HG03045 (cell line): ENCODE data around the gene LIFR.

ENCODE experiments used
- ATAC-seq: cut with Tn5 transposase; IDR thresholded peaks from one replicate; pipeline ENCODE4 v1.9.1; 2021; ENCODE audit warnings: mild to moderate bottlenecking, moderate library complexity; ENCODE audit not compliant: unreplicated experiment

The LIFR gene

DNA sequence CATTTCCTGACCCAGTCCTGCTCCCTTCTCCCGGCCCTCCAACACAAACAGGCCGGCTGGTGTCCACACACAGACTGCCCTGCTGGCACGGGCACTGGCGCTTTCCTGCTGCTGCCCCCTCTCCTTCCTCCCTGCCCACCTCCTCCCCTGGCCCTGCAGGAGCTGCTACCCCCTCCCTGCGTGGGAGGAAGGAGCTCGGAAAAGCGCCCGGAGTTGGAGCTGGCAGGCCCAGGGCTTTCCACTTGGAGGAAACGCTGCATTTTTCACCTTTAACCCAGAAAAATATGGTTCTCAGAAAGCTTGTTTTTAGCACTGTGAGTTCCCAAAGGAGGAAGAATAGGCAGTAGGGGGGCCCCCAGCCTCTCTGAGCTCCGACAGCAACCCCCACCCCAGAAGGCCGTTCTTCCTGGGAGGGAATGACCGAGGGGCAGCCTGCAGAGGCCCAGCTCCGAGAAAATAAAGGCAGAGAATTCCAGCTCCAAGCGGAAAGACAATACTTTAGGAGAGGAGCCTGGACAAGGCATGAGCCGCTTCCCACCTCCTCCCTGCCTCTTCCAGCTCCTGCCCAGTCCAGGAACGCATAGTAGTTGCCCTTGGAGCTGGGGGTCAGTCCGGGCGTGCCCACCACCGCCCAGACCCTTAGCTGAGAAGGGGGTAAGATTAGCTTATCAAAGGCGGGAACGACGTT, 88.9 kb downstream of the LIFR start:
- no peak for ATAC-seq

DNA sequence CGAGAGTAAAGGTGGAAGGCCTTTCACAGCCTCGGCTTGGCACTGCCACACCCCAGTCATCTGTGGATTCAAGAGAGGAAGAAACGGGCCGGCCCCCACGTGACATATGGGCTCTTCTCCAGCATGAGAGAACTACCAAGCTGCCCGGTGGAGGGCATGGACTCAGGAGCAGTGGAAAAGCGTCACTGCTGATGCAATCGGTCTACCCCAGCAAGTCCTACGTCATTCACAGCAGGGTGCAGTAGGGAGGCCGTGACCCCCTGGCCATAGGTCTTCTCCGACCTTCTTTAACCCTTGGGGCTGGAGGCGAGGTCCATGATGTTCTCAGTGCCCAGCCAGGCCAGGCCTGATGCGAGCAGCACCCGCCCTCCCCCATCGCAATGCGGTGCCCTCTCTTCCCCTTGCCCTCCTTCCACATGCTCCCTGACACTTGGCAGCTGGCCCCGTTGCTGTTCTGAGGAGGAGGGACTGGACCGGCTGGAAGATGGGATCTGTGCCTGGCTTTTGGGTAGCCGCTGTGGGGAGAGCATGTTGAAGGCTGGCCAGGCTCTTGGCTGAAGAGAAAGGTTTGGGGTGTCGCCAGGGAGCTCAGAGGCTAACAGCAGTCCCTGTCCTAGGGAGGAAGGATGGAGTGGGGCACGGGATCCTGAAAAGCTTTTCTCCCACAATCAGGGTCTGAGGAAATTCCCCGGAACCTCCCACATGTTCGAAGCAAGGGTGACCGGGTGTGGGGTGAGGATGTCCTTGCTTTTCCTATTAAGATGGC, 89.8 kb downstream of the LIFR start:
- no peak for ATAC-seq

GRCh38 chr5:38465702-38466423, 90.6 kb downstream of the LIFR start:
- ATAC-seq, result no peak

GRCh38 chr5:38465061-38465460, 91.4 kb downstream of the LIFR start:
- ATAC-seq, result no peak

- no peak for ATAC-seq
Measured at GRCh38 chr5:38463634-38464521, 92.6 kb downstream of the LIFR start.

GRCh38 chr5:38462976-38463633, 93.3 kb downstream of the LIFR start:
- no peak for ATAC-seq

DNA sequence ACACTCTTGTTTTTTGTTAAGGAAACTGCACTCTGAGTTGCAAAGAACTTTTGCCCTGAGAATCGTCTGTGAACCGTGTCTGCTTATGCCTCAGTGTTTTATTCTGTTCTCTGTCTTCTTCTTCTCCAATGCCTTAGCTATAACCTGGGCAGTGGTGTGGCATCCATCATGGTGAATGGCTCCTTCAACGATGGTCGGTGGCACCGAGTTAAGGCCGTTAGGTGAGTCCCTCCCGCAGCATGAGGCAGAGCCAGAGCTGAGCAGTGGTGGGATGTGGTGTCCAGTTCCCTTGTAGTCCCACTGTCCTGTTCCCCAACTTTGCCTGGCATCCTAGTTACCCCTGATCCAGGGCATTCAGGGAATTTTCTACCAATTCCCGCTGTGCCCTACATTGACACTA, 98.3 kb downstream of the LIFR start:
- ATAC-seq, result no peak

- no peak for ATAC-seq
Measured at GRCh38 chr5:38456657-38457399, 99.6 kb downstream of the LIFR start.

DNA sequence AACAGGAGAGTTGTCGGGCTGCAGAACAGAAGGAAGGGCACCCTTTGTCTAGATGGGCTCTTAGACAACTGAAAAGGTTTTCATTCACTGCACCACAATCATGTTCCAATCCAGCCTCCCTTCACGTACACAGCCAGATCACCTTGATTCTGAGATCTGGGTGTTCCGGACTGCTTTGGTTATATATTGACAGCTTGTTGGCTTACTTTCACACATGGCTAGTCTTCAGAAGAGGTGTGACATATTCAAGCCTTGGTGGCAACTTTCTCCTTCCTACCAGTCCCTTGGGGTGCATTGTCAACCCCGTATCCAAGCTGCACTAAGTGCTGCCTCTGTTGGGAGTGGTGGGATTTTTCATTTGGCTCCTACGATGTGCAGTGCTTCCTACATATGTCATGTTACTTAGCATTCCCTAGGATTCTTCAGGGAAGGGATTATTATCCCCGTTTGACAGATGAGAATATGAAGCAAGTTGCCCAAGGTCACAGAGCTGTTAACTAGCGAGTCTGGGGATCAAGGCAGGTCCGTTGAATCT, 100.6 kb downstream of the LIFR start:
- no peak for ATAC-seq

DNA sequence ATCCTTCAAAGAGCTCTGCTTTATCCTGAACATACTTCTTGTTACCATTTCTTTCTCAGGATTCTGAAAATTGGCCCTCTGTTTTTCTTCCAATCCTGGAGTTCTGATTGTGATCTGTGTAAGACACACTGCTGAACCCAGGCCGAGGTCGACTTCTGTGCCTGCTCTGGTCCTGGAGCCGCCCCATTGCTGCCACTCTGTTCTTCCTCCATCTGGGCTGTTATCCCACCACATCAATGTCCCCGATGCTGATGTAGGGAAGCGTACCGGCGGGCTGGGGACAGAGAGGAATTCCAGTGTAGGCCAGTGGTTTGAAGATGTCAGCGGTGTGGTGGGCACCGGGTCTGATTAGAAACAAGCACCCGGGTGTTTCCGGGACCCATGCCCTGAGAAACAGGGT, 102.5 kb downstream of the LIFR start:
- ATAC-seq, result no peak

- ATAC-seq, result peak; percentile 97
Measured at GRCh38 chr5:38453506-38453905, 102.9 kb downstream of the LIFR start.

DNA sequence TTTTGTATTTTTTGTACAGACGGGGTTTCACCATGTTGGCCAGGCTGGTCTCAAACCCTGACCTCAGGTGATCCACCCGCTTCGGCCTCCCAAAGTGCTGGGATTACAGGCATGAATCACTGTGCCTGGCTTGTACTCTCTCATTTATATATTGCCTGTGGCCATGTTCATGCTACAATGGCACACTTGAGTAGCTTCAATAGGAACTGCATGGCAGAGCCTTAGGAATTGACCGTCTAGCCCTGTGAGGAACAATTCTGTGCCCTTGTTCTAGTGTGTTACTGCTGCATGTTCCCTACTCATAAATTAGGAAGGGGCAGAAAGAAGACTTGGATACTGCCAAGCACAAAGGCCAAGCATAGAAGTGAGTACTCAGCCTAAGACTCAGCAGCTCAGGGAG, 104.2 kb downstream of the LIFR start:
- no peak for ATAC-seq

- no peak for ATAC-seq
Measured at GRCh38 chr5:38451074-38451725, 105.2 kb downstream of the LIFR start.

DNA sequence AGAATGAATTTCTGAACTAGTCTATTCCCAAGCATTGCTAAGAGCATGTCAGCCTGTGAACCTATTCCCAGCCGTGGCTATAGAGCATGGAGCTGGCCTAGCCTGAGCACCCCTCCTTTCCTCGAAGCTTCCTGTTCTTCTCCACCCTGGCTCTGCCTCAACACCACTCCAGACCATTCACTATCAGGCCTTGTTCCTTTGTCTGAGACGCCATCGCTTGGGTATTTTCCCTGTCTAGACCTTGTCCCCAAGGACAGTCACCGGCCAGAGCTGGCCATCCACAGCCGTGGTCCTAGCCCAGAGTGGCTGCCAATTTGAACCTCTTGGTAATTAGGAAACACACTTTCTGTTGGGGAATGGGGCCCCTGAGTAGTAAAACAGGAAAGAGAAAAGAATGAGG, 105.8 kb downstream of the LIFR start:
- no peak for ATAC-seq

DNA sequence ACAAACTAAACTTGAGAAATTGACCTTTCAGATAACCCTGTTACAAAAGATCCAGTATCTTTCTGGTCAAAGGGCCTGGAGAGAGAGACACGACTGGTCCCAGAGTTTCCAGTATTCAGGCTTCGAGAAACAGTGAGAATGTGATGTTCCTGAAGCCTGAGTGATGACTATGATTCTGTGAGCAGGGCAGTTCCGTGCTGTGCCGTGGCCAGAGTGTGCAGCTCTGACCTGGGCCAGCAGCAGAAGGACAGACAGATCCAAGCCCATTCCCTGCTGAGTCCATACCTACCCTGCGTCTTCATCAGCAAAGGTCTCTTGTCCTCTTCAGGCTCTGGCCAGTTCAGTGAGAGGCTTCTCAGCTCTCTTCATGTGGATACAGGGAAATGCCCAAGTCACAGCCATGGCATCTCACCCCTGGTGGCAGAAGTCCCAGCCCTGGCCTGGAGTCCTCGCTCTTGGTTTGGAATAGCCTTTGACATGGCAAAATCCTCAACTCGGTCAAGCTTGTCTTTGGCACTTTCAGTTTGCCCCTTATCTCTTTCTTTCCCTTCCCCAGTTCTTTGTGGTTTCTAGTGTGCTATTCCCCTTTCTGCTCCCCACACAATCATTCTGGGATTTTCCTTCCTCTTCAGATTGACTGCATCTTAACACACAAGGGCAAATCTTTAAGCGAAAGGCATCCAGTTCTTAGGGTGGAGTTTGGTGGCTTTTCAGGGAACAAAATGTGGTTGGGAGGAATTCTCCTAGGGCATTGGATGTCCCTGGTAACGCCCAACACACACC, 107.7 kb downstream of the LIFR start:
- no peak for ATAC-seq

DNA sequence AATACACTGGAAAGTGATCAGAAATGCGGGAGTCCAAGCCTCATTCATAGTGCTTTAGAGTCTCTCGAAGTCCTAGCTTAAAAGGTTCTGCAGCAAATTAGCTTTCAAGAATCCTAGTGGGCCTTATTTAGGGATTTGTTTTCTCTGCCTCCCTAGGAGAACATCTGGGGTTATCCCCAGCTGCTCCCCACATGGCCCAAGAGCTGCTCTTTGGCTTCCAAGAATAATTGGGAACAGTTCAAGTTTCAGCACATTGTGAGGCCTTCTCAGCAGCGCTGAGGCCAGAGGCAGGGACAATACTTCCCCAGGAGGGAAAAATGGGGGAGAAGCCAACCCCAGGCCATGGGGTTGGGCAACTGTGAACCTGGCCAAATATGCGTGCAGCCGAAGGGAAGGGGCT, 108.7 kb downstream of the LIFR start:
- no peak for ATAC-seq

- ATAC-seq, result no peak
Measured at GRCh38 chr5:38447056-38447455, 109.4 kb downstream of the LIFR start.

GRCh38 chr5:38446029-38446522, 110.4 kb downstream of the LIFR start:
- no peak for ATAC-seq
